Activated CD4-positive, alpha-beta T cell treated with anti-CD3 and anti-CD28 coated beads, Interleukin-2, amount 50 U/mL, for 24 hours (primary cell): Measurements from ENCODE around the gene PLK5.
"Not testable (repeated sequence)": the region's sequence is repeated elsewhere in the genome, so short reads cannot be mapped to it uniquely, and the experiment has no call there.

ENCODE experiments used
- DNase-seq, 2 donors: peaks; one replicate each; pipeline ENCODE4 v3.0.0-alpha.2; 2020; ENCODE audit warnings: low read depth in 1 of 2, low spot score in 1 of 2

The PLK5 gene

GRCh38 chr19:1491114-1491848 is 32.6 kb upstream of the PLK5 start, which contains the start of gene REEP6:
TSS of gene REEP6 (plus strand) at chr19:1491181. CDS start at chr19:1491270, 89 bp downstream.
- no peak for DNase-seq

- no peak for DNase-seq
Observed at GRCh38 chr19:1491849-1492170, 32.1 kb upstream of the PLK5 start.

GRCh38 chr19:1492474-1493006 is 31.3 kb upstream of the PLK5 start:
- DNase-seq = no peak

- DNase-seq = no peak
Observed at GRCh38 chr19:1494115-1494815, 29.6 kb upstream of the PLK5 start.

GRCh38 chr19:1495051-1495798 is 28.7 kb upstream of the PLK5 start:
- no peak for DNase-seq

- DNase-seq = no peak
Observed at GRCh38 chr19:1495799-1496713, 27.8 kb upstream of the PLK5 start.

- DNase-seq = no peak
Observed at GRCh38 chr19:1496714-1497577, 26.9 kb upstream of the PLK5 start.

- DNase-seq = no peak
Observed at GRCh38 chr19:1497578-1498235, 26.2 kb upstream of the PLK5 start.

GRCh38 chr19:1499231-1499630 is 24.6 kb upstream of the PLK5 start:
- DNase-seq = not testable (repeated sequence)

GRCh38 chr19:1501200-1501595 is 22.7 kb upstream of the PLK5 start:
- no peak for DNase-seq

- DNase-seq = no peak
Observed at GRCh38 chr19:1502433-1503088, 21.3 kb upstream of the PLK5 start.

GRCh38 chr19:1503089-1503924 is 20.6 kb upstream of the PLK5 start:
- peak; percentile 52 to 55 for DNase-seq

- DNase-seq = no peak
Observed at GRCh38 chr19:1503925-1504773, 19.7 kb upstream of the PLK5 start.

- no peak for DNase-seq
Observed at GRCh38 chr19:1505012-1505411, 18.9 kb upstream of the PLK5 start.

GRCh38 chr19:1505991-1506881 is 17.6 kb upstream of the PLK5 start:
- DNase-seq = no peak

- DNase-seq = no peak
Observed at GRCh38 chr19:1507192-1507660, 16.7 kb upstream of the PLK5 start.
